H9 (cell line): ENCODE measurements around the gene TMEM141. TPM values are rescaled to one million over a fixed set of nuclear protein-coding genes. Genes with fewer than 3 reads are reported as not detected.

ENCODE experiments used
- DNase-seq: peaks from one replicate; pipeline ENCODE4 v3.0.0-alpha.2; 2017
- H2AFZ ChIP-seq: one replicate; pipeline ENCODE4 v1.6.1; 2013; ENCODE audit warnings: mild to moderate bottlenecking, low read length, control low read depth, moderate library complexity
- H2AK5ac ChIP-seq: 2 replicates; pipeline ENCODE4 v1.6.1; 2013; ENCODE audit warnings: low read length, control low read depth, mixed read lengths; ENCODE audit not compliant: insufficient read length
- H2BK120ac ChIP-seq: one replicate; pipeline ENCODE4 v1.6.1; 2013; ENCODE audit warnings: low read depth, mild to moderate bottlenecking, low read length, control low read depth, inconsistent platforms; ENCODE audit not compliant: poor library complexity, severe bottlenecking
- H2BK12ac ChIP-seq: 2 replicates; pipeline ENCODE4 v1.6.1; 2013; ENCODE audit warnings: low read length, control low read depth, mixed read lengths, low read depth; ENCODE audit not compliant: insufficient read length
- H2BK15ac ChIP-seq: 2 replicates; pipeline ENCODE4 v1.6.1; 2013; ENCODE audit warnings: low read depth, low read length, control low read depth
- H2BK20ac ChIP-seq: one replicate; pipeline ENCODE4 v1.6.1; 2013; ENCODE audit warnings: low read depth, mild to moderate bottlenecking, low read length, control low read depth, inconsistent platforms; ENCODE audit not compliant: poor library complexity, severe bottlenecking
- H2BK5ac ChIP-seq: 2 replicates; pipeline ENCODE4 v1.6.1; 2013; ENCODE audit warnings: low read length, control low read depth, mixed read lengths; ENCODE audit not compliant: insufficient read length
- H3K14ac ChIP-seq: 2 replicates; pipeline ENCODE4 v1.6.1; 2013; ENCODE audit warnings: low read length, control low read depth; ENCODE audit not compliant: insufficient read depth
- H3K18ac ChIP-seq: 2 replicates; pipeline ENCODE4 v1.6.1; 2013; ENCODE audit warnings: low read depth, mild to moderate bottlenecking, mixed read lengths, low read length, control low read depth; ENCODE audit not compliant: insufficient read length
- H3K23ac ChIP-seq: 2 replicates; pipeline ENCODE4 v1.6.1; 2013; ENCODE audit warnings: low read length, control low read depth, mixed read lengths, low read depth; ENCODE audit not compliant: insufficient read length
- H3K23me2 ChIP-seq: 2 replicates; pipeline ENCODE4 v1.6.1; 2013; ENCODE audit warnings: low read depth, mild to moderate bottlenecking, mixed read lengths, low read length, control low read depth; ENCODE audit not compliant: insufficient read length, poor library complexity, severe bottlenecking
- H3K27ac ChIP-seq: 2 replicates; pipeline ENCODE4 v1.5.1; 2013; ENCODE audit warnings: low read length, control low read depth, mixed read lengths, low read depth; ENCODE audit not compliant: insufficient read length
- H3K27me3 ChIP-seq: 2 replicates; pipeline ENCODE4 v1.6.1; 2013; ENCODE audit warnings: low read length, control low read depth, inconsistent platforms; ENCODE audit not compliant: insufficient read depth
- H3K4ac ChIP-seq: 2 replicates; pipeline ENCODE4 v1.6.1; 2013; ENCODE audit warnings: low read depth, mild to moderate bottlenecking, control low read depth, inconsistent platforms, low read length, moderate library complexity
- H3K4me1 ChIP-seq: 2 replicates; pipeline ENCODE4 v1.6.1; 2013; ENCODE audit warnings: low read length, control low read depth, inconsistent platforms; ENCODE audit not compliant: insufficient read depth
- H3K4me2 ChIP-seq: 2 replicates; pipeline ENCODE4 v1.6.1; 2013; ENCODE audit warnings: low read length, control low read depth, mixed read lengths; ENCODE audit not compliant: insufficient read length, insufficient read depth
- H3K56ac ChIP-seq: 2 replicates; pipeline ENCODE4 v1.6.1; 2013; ENCODE audit warnings: low read depth, mild to moderate bottlenecking, mixed read lengths, low read length, control low read depth; ENCODE audit not compliant: insufficient read length
- H3K79me1 ChIP-seq: 2 replicates; pipeline ENCODE4 v1.6.1; 2013; ENCODE audit warnings: low read depth, mild to moderate bottlenecking, moderate library complexity, low read length, control low read depth, inconsistent platforms; ENCODE audit not compliant: insufficient read depth, poor library complexity, severe bottlenecking
- H3K79me2 ChIP-seq: 2 replicates; pipeline ENCODE4 v1.6.1; 2013; ENCODE audit warnings: low read length, control low read depth, inconsistent platforms; ENCODE audit not compliant: insufficient read depth
- H3K9ac ChIP-seq: 2 replicates; pipeline ENCODE4 v1.6.1; 2013; ENCODE audit warnings: low read length, control low read depth, mixed read lengths; ENCODE audit not compliant: insufficient read length; ENCODE audit errors: extremely low read depth
- H3K9me3 ChIP-seq: one replicate; pipeline ENCODE4 v1.6.1; 2013; ENCODE audit warnings: low read depth, low read length, inconsistent platforms; ENCODE audit not compliant: control insufficient read depth
- H3T11ph ChIP-seq: one replicate; pipeline ENCODE4 v1.6.1; 2013; ENCODE audit warnings: mild to moderate bottlenecking, low read length, control low read depth, inconsistent platforms
- H4K20me1 ChIP-seq: one replicate; pipeline ENCODE4 v1.6.1; 2013; ENCODE audit not compliant: control insufficient read depth, insufficient read length, insufficient read depth
- H4K5ac ChIP-seq: 2 replicates; pipeline ENCODE4 v1.6.1; 2013; ENCODE audit warnings: low read depth, mild to moderate bottlenecking, mixed read lengths, low read length, control low read depth; ENCODE audit not compliant: insufficient read length
- H4K8ac ChIP-seq: replicated peaks from 2 replicates; pipeline ENCODE4 v1.6.1; 2013; ENCODE audit warnings: low read length, control low read depth, mixed read lengths, low read depth; ENCODE audit not compliant: insufficient read length
- H4K91ac ChIP-seq: 2 replicates; pipeline ENCODE4 v1.6.1; 2013; ENCODE audit warnings: low read depth, mild to moderate bottlenecking, moderate library complexity, mixed read lengths, low read length, control low read depth; ENCODE audit not compliant: insufficient read length
- H3K27ac Mint-ChIP-seq, 3 experiments: 2 replicates in 2 of 3; 3 replicates in 1 of 3; pipeline ENCODE4 v1.8.0; 2020 to 2021; ENCODE audit warnings: mixed read lengths in 3 of 3, mild to moderate bottlenecking in 1 of 3, moderate library complexity in 1 of 3
- H3K27me3 Mint-ChIP-seq: 2 replicates; pipeline ENCODE4 v1.8.0; 2021; ENCODE audit warnings: low read depth, mild to moderate bottlenecking, moderate library complexity, mixed read lengths
- H3K36me3 Mint-ChIP-seq, 3 experiments: 2 replicates in 2 of 3; 3 replicates in 1 of 3; pipeline ENCODE4 v1.8.0; 2020 to 2021; ENCODE audit warnings: low read depth in 3 of 3, mixed read lengths in 3 of 3; ENCODE audit not compliant: insufficient read depth in 1 of 3
- H3K4me1 Mint-ChIP-seq, 2 experiments: 2 replicates each; pipeline ENCODE4 v1.8.0; 2020; ENCODE audit warnings: mixed read lengths in 2 of 2
- H3K4me3 Mint-ChIP-seq, 2 experiments: 2 replicates in 1 of 2; 3 replicates in 1 of 2; pipeline ENCODE4 v1.8.0; 2020 to 2021; ENCODE audit warnings: mild to moderate bottlenecking in 2 of 2, mixed read lengths in 2 of 2, moderate library complexity in 1 of 2
- H3K9me3 Mint-ChIP-seq, 2 experiments: 2 replicates in 1 of 2; 3 replicates in 1 of 2; pipeline ENCODE4 v1.8.0; 2020; ENCODE audit warnings: mild to moderate bottlenecking in 2 of 2, mixed read lengths in 2 of 2, moderate library complexity in 1 of 2
- CTCF ChIP-seq: fragments of 200-600 bp; sonication (generic); conservative IDR thresholded peaks from 3 replicates; pipeline ENCODE4 v1.8.0; 2021; ENCODE audit warnings: antibody characterized with exemption, mild to moderate bottlenecking
- WGBS: extraction: QIAGEN DNeasy Blood & Tissue Kit; methylation state at CpG from one replicate; pipeline ENCODE4 v1.1.7; 2013; ENCODE audit warnings: missing lambda C conversion rate, low lambda C conversion rate, mixed read lengths; ENCODE audit not compliant: insufficient read length; ENCODE audit errors: extremely low coverage; 5-methylcytosine and 5-hydroxymethylcytosine counted together
- total RNA-seq: library from RNA; stranded (reverse); gene quantifications from 2 replicates; pipeline ENCODE4 v1.2.1, GENCODE V29; 2021

TMEM141 gene
- total RNA-seq, 1 experiment from 2014 or later = 55.2 TPM

DNA sequence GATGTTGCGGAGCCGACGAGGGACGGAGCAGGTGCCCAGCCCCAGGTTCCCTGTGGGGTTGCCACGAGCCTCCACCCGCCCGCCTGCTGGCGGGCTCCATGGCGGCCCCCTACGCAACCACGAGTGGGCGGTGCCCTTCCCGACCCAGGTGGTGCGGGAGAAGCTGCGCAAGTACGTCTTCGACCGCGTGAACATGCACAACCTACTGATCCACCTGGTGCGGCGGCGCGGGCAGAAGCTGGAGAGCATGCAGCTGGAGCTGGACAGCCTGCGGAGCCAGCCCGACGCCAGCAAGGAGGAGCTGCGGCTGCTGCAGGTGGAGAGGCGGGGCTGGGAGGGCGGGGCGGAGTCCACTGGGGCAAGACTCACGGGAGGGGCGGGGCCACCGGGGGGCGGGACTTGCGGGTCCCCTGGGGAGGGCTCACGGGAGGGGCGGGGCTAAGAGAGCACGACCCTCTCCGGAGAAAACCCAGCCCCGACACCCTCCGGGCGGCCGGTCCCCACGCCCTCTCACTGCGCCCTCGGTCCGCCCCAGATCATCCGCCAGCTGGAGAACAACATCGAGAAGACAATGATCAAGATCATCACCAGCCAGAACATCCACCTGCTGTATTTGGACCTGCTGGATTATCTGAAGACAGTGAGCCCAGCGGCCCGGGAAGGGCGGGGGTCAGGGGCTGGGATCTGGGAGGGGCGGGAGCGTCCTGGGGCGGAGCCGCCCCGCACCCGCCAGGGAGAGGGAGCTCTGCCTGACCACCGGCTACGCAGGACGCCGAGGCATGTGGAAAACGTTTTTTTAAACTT, 8.9 kb downstream of the TMEM141 start:
- Histone ChIP-seq H2BK5ac (no peak overlapping the region), H2BK15ac (no peak overlapping the region), H3K18ac (no peak overlapping the region), H2BK20ac (no peak overlapping the region), H4K8ac (no peak overlapping the region), H3K4me1 (no peaks in the 10 kb centered on the region; the same call in 1 of the 2 replicates), H3K56ac (no peak overlapping the region), H2BK120ac (no peak overlapping the region), H3K27me3 (no peaks in the 10 kb centered on the region; the same call in 1 of the 2 replicates), H3K23ac (no peak overlapping the region), H3K4ac (no peak overlapping the region), H3K4me2 (peak overlapping the region; percentile 81), H3K9me3 (no peaks in the 10 kb centered on the region), H2AFZ (no peak overlapping the region), H3K23me2 (peaks cover 15% of the 10 kb centered on the region), H3K9ac (no peak overlapping the region), H3K27ac (no peak overlapping the region), H3K79me1 (no peaks in the 10 kb centered on the region), H4K20me1 (no peaks in the 10 kb centered on the region), H2BK12ac (no peak overlapping the region), H4K5ac (no peak overlapping the region), H3K14ac (no peak overlapping the region), H3K79me2 (no peaks in the 10 kb centered on the region), H4K91ac (no peak overlapping the region), H2AK5ac (no peak overlapping the region), H3T11ph (no peak overlapping the region)
- Mint-ChIP-seq H3K27me3 (peaks cover 49% of the 10 kb centered on the region), H3K4me3 (peak overlapping the region; percentile 80 to 94), H3K36me3 (peaks cover 4 to 9% (median 7%) of the 10 kb centered on the region in 3 experiments; a peak in 3 of 7 replicates), H3K4me1 (peaks cover 20 to 29% of the 10 kb centered on the region in 2 experiments), H3K27ac (peak overlapping the region; percentile 89 to 94 (median 91); a peak in 6 of 7 replicates), H3K9me3 (no peaks in the 10 kb centered on the region)
- TF ChIP-seq CTCF = no peak
- peak; percentile 94 for DNase-seq
- no CpG with 5 or more reads among the region's 63 CpGs for WGBS
